NT2/D1 (cell line): ENCODE measurements around the gene TRAF1.

Source experiments
- YY1 ChIP-seq: IDR thresholded peaks from 2 replicates; pipeline ENCODE4 v1.6.1; 2011; ENCODE audit not compliant: insufficient read length, insufficient read depth
- ZNF274 ChIP-seq: IDR thresholded peaks from 2 replicates; pipeline ENCODE4 v1.6.1; 2011; ENCODE audit warnings: mild to moderate bottlenecking, low read depth, low read length

DNA sequence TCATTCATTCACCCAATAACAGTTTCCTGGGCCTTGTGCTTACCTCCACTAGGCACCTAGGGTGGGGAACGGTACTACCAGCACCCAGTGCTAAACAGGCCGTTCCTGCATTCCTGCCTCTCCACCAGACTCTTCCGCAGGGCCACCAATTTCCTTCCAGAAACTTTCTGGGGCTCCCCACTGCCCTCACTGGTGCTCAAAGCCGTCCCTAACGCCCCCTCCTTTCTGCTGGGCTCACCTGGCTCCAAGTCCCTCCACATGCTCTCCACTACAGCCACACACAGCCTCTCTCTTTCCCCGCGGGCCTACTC lies 51.0 kb downstream of the TRAF1 start:
- no peak for TF ChIP-seq ZNF274
- no peak for TF ChIP-seq YY1
